OCI-LY1 (cell line): ENCODE measurements around the gene NR6A1.

Experiments used
- EZH2 ChIP-seq: fragments of 200-600 bp; sonication (generic), shearing (Covaris generic); IDR thresholded peaks from 2 replicates; pipeline ENCODE4 v1.8.0; 2017; ENCODE audit warnings: borderline replicate concordance, mixed run types, mild to moderate bottlenecking, antibody characterized with exemption, low read length, moderate library complexity, mixed read lengths
- TF ChIP-seq, protein P1 (sequence below): fragments of 200-600 bp; sonication (generic), shearing (Covaris generic); IDR thresholded peaks from 2 replicates; pipeline ENCODE4 v1.5.1; 2017; ENCODE audit warnings: mild to moderate bottlenecking, antibody characterized with exemption, low read length, moderate library complexity, mixed read lengths

DNA sequence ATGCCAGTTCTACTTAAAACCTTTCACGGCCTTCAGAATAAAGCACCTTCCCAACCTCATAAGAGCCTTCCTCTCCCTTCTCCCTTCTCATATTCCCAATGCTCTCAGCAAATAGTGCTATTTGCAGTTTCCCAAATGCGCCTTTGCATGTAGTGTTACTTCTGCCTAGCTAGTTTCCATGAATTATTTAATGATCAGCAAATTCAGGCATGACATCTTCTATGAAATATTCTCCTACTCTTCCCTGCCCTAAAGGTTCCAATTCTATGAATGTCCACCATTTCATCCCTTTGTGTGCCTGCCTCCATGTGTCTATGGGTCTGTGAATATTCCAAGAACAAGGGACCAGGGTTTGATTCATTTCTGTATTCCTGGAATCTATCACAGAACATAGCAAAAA lies 165.1 kb downstream of the NR6A1 start:
- no peak for TF ChIP-seq EZH2
- TF ChIP-seq, protein P1, sequence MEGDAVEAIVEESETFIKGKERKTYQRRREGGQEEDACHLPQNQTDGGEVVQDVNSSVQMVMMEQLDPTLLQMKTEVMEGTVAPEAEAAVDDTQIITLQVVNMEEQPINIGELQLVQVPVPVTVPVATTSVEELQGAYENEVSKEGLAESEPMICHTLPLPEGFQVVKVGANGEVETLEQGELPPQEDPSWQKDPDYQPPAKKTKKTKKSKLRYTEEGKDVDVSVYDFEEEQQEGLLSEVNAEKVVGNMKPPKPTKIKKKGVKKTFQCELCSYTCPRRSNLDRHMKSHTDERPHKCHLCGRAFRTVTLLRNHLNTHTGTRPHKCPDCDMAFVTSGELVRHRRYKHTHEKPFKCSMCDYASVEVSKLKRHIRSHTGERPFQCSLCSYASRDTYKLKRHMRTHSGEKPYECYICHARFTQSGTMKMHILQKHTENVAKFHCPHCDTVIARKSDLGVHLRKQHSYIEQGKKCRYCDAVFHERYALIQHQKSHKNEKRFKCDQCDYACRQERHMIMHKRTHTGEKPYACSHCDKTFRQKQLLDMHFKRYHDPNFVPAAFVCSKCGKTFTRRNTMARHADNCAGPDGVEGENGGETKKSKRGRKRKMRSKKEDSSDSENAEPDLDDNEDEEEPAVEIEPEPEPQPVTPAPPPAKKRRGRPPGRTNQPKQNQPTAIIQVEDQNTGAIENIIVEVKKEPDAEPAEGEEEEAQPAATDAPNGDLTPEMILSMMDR = no peak
